Skin epidermis (tissue), 12 donors: Measurements from ENCODE around the gene IFITM10.

ENCODE experiments used
- H3K27ac ChIP-seq, 21 experiments: fragments of 200-600 bp; sonication (generic) in 11 of 21; one replicate each; pipeline ENCODE4 v1.5.0; 2020; ENCODE audit warnings: mild to moderate bottlenecking in 3 of 21, inconsistent platforms in 2 of 21, moderate library complexity in 2 of 21
- H3K4me3 ChIP-seq, 7 experiments: fragments of 200-600 bp; sonication (generic) in 2 of 7; one replicate each; pipeline ENCODE4 v1.5.0; 2020; ENCODE audit warnings: inconsistent platforms in 2 of 7, mild to moderate bottlenecking in 2 of 7, moderate library complexity in 1 of 7

The IFITM10 gene

GRCh38 chr11:1766719-1767398, 16.5 kb upstream of the IFITM10 start:
- no peak overlapping the region for H3K4me3 ChIP-seq
- no peak overlapping the region for H3K27ac ChIP-seq

DNA sequence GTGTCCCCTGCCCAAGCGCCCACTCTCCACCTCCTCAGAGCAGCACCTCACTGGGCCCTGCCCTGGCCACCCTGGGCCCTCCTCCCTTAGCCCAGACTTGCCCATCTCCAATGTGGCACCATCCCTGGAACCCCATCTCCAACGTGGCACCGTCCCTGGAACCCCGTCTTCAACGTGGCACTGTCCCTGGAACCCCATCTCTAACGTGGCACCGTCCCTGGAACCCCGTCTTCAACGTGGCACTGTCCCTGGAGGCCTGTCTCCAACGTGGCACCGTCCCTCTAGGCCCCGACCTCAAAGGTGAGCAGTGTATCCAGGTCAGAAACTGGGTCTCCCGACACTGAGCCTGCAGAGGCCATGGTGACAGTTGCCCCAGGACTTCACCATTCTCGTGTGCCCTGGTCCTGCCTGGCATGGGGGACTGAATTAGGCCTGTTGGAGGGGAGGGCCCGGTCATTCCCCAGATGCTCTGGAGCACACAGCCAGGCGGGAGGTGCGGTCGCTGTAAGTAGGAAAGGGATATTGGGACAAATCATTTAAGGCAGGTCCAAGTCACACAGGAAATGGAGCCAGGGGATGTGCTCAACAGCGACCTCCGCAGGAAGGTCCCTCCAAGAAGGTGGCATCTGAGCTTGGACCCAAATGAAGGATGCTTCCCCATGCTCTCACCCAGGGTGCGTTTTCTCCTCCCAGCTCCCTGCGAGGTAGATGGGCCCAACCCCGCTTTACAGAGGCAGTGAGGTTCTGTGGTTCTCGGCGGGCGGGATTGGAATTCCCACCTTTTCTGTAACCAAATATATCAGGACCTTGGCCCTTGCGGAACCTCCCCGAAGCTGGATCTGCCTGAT, 15.7 kb upstream of the IFITM10 start:
- Histone ChIP-seq H3K4me3 (no peak overlapping the region), H3K27ac (no peak overlapping the region)

GRCh38 chr11:1763796-1764661, 13.6 kb upstream of the IFITM10 start, which contains the start of gene CTSD:
Gene CTSD, minus strand, starts transcription at chr11:1763927. Its CDS starts 68 bp downstream, at chr11:1763859.
- Histone ChIP-seq H3K4me3 (peak within 1 kb of the TSS; percentile 83 to 99 (median 94)), H3K27ac (peak within 1 kb of the TSS; percentile 86 to 99 (median 95))

DNA sequence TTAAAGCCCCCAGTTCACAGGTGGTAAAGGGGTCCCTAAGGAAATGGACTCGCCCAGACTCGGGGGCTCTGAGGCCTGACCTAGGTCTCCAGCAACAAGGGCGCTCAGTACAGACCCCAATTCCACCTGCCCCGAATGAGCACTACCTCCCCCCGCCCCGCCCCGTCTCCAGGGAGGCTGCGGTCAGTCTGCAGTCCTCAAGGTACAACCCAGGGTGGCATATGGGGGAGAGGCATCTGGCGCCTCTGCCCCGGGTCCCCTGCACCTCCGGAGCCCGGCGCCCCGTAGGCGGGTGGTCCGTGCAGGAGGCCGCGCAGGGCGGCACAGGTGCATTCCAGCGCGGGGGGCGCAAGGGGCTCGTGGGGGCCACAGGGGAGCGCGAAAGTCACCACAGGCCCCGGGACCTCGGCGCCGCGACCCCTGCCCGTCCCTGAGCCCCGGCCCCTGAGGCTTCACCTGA, 13.0 kb upstream of the IFITM10 start:
- Histone ChIP-seq H3K27ac (peak overlapping the region; percentile 86 to 99 (median 95)), H3K4me3 (peak overlapping the region; percentile 83 to 99 (median 94))

DNA sequence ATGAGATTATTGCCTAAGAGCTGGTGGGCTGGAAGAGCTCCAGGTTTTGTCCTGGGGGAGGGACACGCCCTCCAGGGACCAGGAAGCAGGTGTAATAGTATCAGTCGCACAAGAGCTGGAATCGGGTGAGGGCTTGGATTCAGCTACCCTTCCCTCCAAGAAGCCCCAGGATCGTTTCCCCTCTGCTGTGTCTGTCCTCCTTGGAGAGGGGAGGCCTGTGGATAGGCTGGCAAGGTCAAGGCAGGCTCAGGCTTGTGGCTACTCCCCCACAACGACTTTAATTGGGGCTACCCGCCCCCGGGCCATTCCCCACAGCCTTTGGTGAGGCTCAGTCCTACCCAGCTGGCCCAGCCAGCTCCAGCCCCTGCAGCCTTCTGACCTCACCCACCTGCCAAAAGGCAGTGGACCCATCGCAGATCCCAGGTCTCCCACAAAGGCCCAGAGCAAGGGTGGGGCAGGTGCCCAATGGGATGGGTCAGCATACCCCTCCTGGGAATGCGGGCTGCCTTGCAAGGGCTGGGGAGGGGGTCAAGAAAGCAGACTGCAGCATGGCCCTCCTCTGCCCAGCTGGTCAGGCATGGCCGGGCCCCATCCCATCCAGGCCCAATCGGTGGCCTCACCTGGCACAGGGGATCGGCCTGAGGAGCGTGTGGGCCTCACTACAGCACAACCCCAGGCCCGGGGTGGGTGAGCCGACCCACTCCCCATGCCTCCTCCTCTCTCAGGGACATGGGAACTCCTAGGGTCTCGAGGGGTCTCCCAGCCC, 12.3 kb upstream of the IFITM10 start:
- H3K4me3 ChIP-seq: peak overlapping the region; percentile 83 to 99 (median 94)
- peak overlapping the region; percentile 86 to 99 (median 95) for H3K27ac ChIP-seq

DNA sequence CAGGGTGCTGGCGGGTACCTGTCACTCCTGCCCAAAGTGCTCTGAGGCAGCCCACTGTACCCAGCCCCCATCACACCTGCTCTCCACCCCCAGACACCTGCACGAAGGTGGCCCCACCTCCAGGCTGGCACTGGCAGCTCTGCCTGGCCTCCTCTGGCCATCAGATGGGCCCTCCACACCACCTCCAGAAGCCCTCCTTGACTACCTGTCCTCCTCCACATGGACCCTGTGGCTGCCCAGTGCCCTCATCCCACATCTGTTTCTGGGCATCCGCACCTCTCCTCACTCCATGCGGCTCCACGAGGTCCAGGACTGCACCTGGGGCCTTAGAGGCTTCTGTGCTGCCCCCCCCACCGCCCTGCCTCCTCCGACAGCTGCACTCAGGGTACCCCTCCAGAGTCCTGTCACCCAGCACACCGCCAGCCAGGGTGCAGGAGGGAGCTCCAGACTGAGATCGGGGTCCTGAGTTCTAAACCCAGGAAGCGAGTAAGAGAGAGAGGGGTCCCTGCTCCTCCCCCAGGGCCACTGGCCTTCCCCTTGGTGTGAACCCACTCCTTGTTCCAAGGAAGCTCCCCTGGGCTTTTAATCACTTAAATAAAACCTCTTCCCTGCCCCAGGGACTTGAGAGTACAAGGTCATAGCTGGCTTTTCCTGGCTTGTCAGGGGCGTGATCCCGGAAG, 11.6 kb upstream of the IFITM10 start:
- peak overlapping the region; percentile 38 to 99 (median 95) for H3K27ac ChIP-seq
- H3K4me3 ChIP-seq: peak overlapping the region; percentile 83 to 99 (median 94)

- H3K4me3 ChIP-seq: peak overlapping the region in 6 of 7 experiments; percentile 83 to 99 (median 92)
- peak overlapping the region; percentile 38 to 99 (median 93) for H3K27ac ChIP-seq
Observed at GRCh38 chr11:1761110-1761856, 10.9 kb upstream of the IFITM10 start.

- peak overlapping the region in 19 of 21 experiments; percentile 51 to 99 (median 91) for H3K27ac ChIP-seq
- H3K4me3 ChIP-seq: peak overlapping the region in 1 of 7 experiments; percentile 6
Observed at GRCh38 chr11:1760351-1761109, 10.1 kb upstream of the IFITM10 start.

GRCh38 chr11:1759851-1760220, 9.4 kb upstream of the IFITM10 start:
- Histone ChIP-seq H3K27ac (peak overlapping the region in 18 of 21 experiments; percentile 34 to 99 (median 91)), H3K4me3 (no peak overlapping the region)

DNA sequence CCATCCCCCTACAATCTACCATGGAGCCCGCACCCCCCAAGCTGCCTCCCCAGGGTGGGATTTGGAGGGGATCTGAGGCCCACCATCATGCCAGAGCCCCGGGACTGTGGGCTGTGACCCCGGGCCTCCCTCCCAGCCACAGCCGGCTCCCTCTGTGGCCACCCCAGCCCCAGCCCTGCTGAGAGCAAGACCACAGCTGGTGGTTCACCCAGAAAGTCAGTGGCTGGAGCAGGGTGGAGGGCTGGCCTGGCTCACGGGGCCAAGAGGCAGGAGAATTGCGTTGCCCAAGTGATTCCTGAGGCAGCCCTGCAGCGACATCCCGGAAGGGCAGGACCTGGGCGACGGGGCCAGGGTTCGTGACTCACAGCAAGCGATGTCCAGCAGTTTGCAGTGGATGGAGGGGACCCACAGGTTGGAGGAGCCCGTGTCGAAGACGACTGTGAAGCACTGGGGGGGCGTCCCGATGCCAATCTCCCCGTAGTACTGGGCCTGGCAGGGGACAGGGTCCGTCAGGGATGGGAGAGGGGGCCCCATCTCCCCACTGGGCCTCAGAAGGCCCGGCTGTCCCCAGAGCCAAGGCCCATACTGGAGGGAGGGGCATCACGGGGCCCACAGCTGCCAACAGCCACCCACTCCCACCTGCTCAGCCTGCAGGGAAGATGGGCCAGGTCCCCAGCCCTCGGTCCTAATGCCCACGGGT, 8.9 kb upstream of the IFITM10 start:
- Histone ChIP-seq H3K27ac (peak overlapping the region in 19 of 21 experiments; percentile 13 to 99 (median 86)), H3K4me3 (no peak overlapping the region)

- Histone ChIP-seq H3K27ac (peak overlapping the region in 20 of 21 experiments; percentile 13 to 98 (median 78)), H3K4me3 (peak overlapping the region in 2 of 7 experiments; percentile 5 to 6)
Observed at GRCh38 chr11:1758611-1759150, 8.3 kb upstream of the IFITM10 start.

DNA sequence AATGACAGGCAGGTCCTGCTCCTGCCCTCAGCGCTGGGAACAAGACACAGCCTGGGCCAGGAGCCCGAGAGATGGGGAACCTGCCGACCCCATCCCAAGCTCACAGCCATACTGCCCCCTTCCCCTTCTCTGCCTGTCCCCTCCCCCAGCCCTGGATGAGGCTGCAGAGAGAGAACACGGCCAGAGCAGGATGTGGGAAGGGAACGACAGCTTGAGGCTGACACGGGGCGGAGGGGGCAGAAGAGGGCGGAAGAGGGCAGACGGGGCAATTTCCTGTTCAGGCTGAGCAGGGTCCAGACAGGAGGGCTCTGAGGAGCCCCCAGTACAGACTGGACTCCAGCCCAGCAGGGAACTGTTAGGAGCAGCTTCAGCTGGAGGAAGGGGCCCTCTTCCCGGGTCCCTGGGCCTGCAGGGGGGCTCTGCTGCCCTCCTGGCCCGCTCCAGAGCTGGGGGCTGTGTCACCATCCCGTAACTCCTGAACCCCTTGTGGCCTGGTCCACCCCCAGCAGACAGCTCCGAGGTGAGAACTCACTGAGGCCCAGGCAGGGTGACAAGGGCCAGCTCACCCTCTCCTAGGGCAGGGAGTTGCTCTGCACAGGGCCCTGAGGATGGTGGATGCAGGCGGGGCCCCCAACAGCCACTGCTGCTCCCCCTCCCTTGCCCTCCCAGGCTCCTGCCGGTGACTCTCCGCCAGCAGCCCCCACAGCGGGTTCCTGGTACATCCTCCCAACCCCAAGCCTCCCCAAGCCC, 7.6 kb upstream of the IFITM10 start:
- Histone ChIP-seq H3K27ac (peak overlapping the region; percentile 21 to 98 (median 74)), H3K4me3 (peak overlapping the region in 2 of 7 experiments; percentile 5 to 6)

- Histone ChIP-seq H3K27ac (peak overlapping the region in 19 of 21 experiments; percentile 13 to 98 (median 74)), H3K4me3 (no peak overlapping the region)
Observed at GRCh38 chr11:1756791-1757771, 6.7 kb upstream of the IFITM10 start.
